Measurements from ENCODE around the gene MGAT5B. TPM values are rescaled to one million over a fixed set of nuclear protein-coding genes. Genes with fewer than 3 reads are reported as not detected.

The MGAT5B gene
- total and polyA plus RNA-seq, 2 donors (not counting 1 experiment from before 2014, with no cell fraction given): 0.09 to 0.17 TPM

- H2AFZ ChIP-seq (ENCODE audit: low read length): no peak overlapping the region
- H3K4me2 ChIP-seq (ENCODE audit: extremely low read depth, insufficient read depth, low read length): no peak overlapping the region
- H3K4me1 ChIP-seq (ENCODE audit: control insufficient read depth, extremely low read depth, insufficient read depth, low read length): no peaks in the 10 kb centered on the region
- TF ChIP-seq CTCF (conservative IDR thresholded peaks at IDR 0.05 in 1 of 2, IDR thresholded peaks at IDR 0.05 in 1 of 2; ENCODE audit: low read depth in 1 of 2, low read length in 2 of 2) (no peak), EZH2 (IDR thresholded peaks at IDR 0.05; ENCODE audit: low read length, missing control alignments) (no peak)
- H3K9ac ChIP-seq (ENCODE audit: insufficient read depth, low read length): no peak overlapping the region
- no peaks in the 10 kb centered on the region for H3K27me3 ChIP-seq (ENCODE audit: control insufficient read depth, insufficient read depth, low read length)
- H3K79me2 ChIP-seq (ENCODE audit: control insufficient read depth, insufficient read depth, low read length): no peaks in the 10 kb centered on the region
- H3K27ac ChIP-seq (ENCODE audit: insufficient read depth, low read length): no peak overlapping the region
- H3K9me3 ChIP-seq (ENCODE audit: control insufficient read depth, insufficient read depth, low read depth, low read length): no peaks in the 10 kb centered on the region
- DNase-seq (ENCODE audit: low read depth in 2 of 2): no peak
- H4K20me1 ChIP-seq (ENCODE audit: control insufficient read depth, extremely low read depth, insufficient read depth, low read length): no peaks in the 10 kb centered on the region
- H3K4me3 ChIP-seq (replicated peaks in 1 of 4; ENCODE audit: control extremely low read depth in 1 of 4, insufficient read depth in 1 of 4, low read depth in 3 of 4, low read length in 4 of 4): no peak overlapping the region
- H3K36me3 ChIP-seq (ENCODE audit: control insufficient read depth, insufficient read depth, low read length): no peaks in the 10 kb centered on the region
Observed at GRCh38 chr17:76930107-76930506, 61.9 kb downstream of the MGAT5B start.

GRCh38 chr17:76932402-76933333, 64.5 kb downstream of the MGAT5B start:
- no peak overlapping the region for H3K9ac ChIP-seq (ENCODE audit: insufficient read depth, low read length)
- H2AFZ ChIP-seq (ENCODE audit: low read length): no peak overlapping the region
- H3K79me2 ChIP-seq (ENCODE audit: control insufficient read depth, insufficient read depth, low read length): no peaks in the 10 kb centered on the region
- no peaks in the 10 kb centered on the region for H3K36me3 ChIP-seq (ENCODE audit: control insufficient read depth, insufficient read depth, low read length)
- H3K27me3 ChIP-seq (ENCODE audit: control insufficient read depth, insufficient read depth, low read length): no peaks in the 10 kb centered on the region
- no peak for DNase-seq (ENCODE audit: low read depth in 2 of 2)
- H3K4me3 ChIP-seq (replicated peaks in 1 of 4; ENCODE audit: control extremely low read depth in 1 of 4, insufficient read depth in 1 of 4, low read depth in 3 of 4, low read length in 4 of 4): no peak overlapping the region
- no peaks in the 10 kb centered on the region for H3K9me3 ChIP-seq (ENCODE audit: control insufficient read depth, insufficient read depth, low read depth, low read length)
- H4K20me1 ChIP-seq (ENCODE audit: control insufficient read depth, extremely low read depth, insufficient read depth, low read length): no peaks in the 10 kb centered on the region
- no peak overlapping the region for H3K27ac ChIP-seq (ENCODE audit: insufficient read depth, low read length)
- H3K4me1 ChIP-seq (ENCODE audit: control insufficient read depth, extremely low read depth, insufficient read depth, low read length): no peaks in the 10 kb centered on the region
- H3K4me2 ChIP-seq (ENCODE audit: extremely low read depth, insufficient read depth, low read length): no peak overlapping the region
- no peak for TF ChIP-seq EZH2 (IDR thresholded peaks at IDR 0.05; ENCODE audit: low read length, missing control alignments)
- no peak for TF ChIP-seq CTCF (conservative IDR thresholded peaks at IDR 0.05 in 1 of 2, IDR thresholded peaks at IDR 0.05 in 1 of 2; ENCODE audit: low read depth in 1 of 2, low read length in 2 of 2)

- H3K36me3 ChIP-seq (ENCODE audit: control insufficient read depth, insufficient read depth, low read length): no peaks in the 10 kb centered on the region
- H3K4me3 ChIP-seq (replicated peaks in 1 of 4; ENCODE audit: control extremely low read depth in 1 of 4, insufficient read depth in 1 of 4, low read depth in 3 of 4, low read length in 4 of 4): no peak overlapping the region
- H3K4me2 ChIP-seq (ENCODE audit: extremely low read depth, insufficient read depth, low read length): no peak overlapping the region
- no peak overlapping the region for H3K9ac ChIP-seq (ENCODE audit: insufficient read depth, low read length)
- H2AFZ ChIP-seq (ENCODE audit: low read length): no peak overlapping the region
- H3K9me3 ChIP-seq (ENCODE audit: control insufficient read depth, insufficient read depth, low read depth, low read length): no peaks in the 10 kb centered on the region
- no peaks in the 10 kb centered on the region for H3K4me1 ChIP-seq (ENCODE audit: control insufficient read depth, extremely low read depth, insufficient read depth, low read length)
- H4K20me1 ChIP-seq (ENCODE audit: control insufficient read depth, extremely low read depth, insufficient read depth, low read length): no peaks in the 10 kb centered on the region
- H3K27me3 ChIP-seq (ENCODE audit: control insufficient read depth, insufficient read depth, low read length): no peaks in the 10 kb centered on the region
- no peak overlapping the region for H3K27ac ChIP-seq (ENCODE audit: insufficient read depth, low read length)
- no peak for DNase-seq (ENCODE audit: low read depth in 2 of 2)
- no peak for TF ChIP-seq EZH2 (IDR thresholded peaks at IDR 0.05; ENCODE audit: low read length, missing control alignments)
- no peak for TF ChIP-seq CTCF (conservative IDR thresholded peaks at IDR 0.05 in 1 of 2, IDR thresholded peaks at IDR 0.05 in 1 of 2; ENCODE audit: low read depth in 1 of 2, low read length in 2 of 2)
- no peaks in the 10 kb centered on the region for H3K79me2 ChIP-seq (ENCODE audit: control insufficient read depth, insufficient read depth, low read length)
Observed at GRCh38 chr17:76934561-76935320, 66.5 kb downstream of the MGAT5B start.

Data from fibroblast of lung (primary cell).